GM21529 (cell line): ENCODE results near the gene SLC5A6.

Experiments used
- ATAC-seq: cut with Tn5 transposase; IDR thresholded peaks from one replicate; pipeline ENCODE4 v1.9.1; 2021; ENCODE audit not compliant: unreplicated experiment

The SLC5A6 gene

DNA sequence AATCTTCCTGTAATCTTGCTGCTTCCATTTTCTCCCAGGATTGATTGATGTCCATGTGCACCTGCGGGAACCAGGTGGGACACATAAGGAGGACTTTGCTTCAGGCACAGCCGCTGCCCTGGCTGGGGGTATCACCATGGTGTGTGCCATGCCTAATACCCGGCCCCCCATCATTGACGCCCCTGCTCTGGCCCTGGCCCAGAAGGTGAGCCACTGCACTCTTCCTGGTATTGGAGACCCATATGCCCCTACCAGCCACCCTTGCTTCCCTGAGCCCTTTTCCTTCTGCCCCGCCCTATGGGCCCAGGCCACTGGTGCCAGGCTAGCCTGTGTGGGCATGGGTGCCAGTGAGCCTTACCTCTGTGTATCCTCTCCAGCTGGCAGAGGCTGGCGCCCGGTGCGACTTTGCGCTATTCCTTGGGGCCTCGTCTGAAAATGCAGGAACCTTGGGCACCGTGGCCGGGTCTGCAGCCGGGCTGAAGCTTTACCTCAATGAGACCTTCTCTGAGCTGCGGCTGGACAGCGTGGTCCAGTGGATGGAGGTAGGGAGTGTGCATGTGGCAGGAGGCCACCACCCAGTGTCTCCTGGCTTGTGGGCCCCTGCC lies 25.4 kb upstream of the SLC5A6 start:
- no peak for ATAC-seq

DNA sequence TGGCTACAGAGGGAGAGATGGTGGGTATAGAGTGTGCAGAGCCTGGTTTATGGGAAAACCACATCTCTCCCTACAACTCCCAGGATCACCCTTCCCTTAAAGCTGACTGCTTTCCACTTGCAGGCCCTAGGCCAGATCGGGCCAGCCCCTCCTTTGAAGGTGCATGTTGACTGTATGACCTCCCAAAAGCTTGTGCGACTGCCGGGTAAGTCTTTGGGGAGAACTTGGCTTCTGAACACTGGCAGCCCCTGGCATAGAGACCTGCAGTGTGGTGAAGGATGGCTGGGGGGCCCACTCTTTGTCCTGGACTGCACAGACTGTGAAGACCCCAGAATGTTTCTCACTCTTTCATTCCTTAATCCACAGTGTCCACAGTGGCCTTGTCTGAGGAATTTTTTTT lies 24.6 kb upstream of the SLC5A6 start:
- no peak for ATAC-seq

DNA sequence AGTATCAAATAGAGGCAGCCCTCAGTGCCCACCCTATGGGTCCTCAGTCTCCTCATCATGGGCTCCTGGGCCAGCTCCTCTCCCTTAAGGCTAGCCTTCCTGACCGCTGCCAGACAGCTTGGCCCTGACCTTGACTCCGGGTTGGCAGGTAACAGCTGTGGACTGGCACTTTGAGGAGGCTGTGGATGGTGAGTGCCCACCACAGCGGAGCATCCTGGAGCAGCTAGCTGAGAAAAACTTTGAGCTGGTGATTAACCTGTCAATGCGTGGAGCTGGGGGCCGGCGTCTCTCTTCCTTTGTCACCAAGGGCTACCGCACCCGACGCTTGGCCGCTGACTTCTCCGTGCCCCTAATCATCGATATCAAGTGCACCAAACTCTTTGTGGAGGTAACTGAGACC lies 24.1 kb upstream of the SLC5A6 start:
- ATAC-seq: no peak

DNA sequence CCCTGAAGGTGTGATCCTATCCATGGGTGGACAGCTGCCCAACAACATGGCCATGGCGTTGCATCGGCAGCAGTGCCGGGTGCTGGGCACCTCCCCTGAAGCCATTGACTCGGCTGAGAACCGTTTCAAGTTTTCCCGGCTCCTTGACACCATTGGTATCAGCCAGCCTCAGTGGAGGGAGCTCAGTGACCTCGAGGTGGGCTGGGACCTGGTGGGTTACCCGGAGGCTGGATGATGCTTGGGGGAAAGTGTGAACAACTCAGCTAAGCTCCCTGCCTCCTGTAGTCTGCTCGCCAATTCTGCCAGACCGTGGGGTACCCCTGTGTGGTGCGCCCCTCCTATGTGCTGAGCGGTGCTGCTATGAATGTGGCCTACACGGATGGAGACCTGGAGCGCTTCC lies 21.3 kb upstream of the SLC5A6 start:
- no peak for ATAC-seq

DNA sequence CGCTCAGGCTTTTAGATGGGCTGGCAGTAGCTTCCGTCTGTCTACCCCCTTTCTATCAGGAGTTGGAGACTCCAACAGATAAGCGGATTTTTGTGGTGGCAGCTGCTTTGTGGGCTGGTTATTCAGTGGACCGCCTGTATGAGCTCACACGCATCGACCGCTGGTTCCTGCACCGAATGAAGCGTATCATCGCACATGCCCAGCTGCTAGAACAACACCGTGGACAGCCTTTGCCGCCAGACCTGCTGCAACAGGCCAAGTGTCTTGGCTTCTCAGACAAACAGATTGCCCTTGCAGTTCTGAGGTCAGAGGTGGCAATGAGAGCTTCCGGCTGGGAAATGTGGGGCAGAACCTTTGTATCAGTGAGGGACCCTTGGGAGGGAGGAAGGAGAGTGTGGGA lies 19.9 kb upstream of the SLC5A6 start:
- no peak for ATAC-seq

DNA sequence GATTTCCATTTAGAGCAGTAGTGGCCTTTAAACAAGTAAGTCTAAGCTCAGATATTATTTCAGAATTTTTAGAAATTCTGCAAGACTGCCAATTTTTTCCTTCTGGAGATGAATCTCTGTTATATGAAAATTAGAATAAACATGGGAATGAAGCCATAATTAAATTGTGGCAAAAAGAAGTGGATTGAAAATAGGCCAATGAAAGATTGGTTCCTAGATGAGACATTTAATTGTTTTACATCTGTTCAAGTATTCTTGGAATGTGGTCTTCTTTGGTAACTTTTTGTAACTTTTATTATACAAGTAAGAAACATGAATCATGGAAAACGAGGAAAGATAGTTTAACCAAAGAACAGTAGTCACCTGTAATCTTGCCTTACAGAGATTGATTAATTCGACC lies 15.4 kb upstream of the SLC5A6 start:
- ATAC-seq: no peak

DNA sequence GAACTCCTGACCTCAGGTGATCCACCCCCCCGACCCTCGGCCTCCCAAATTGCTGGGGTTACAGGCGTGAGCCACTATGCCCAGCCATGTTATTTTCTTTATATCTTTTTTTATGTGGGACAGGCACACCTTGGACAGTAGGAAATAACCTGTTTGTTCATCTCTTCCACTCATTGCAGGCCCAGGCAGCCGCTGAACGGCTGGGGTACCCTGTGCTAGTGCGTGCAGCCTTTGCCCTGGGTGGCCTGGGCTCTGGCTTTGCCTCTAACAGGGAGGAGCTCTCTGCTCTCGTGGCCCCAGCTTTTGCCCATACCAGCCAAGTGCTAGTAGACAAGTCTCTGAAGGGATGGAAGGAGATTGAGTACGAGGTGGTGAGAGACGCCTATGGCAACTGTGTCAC lies 13.5 kb upstream of the SLC5A6 start:
- ATAC-seq: no peak

DNA sequence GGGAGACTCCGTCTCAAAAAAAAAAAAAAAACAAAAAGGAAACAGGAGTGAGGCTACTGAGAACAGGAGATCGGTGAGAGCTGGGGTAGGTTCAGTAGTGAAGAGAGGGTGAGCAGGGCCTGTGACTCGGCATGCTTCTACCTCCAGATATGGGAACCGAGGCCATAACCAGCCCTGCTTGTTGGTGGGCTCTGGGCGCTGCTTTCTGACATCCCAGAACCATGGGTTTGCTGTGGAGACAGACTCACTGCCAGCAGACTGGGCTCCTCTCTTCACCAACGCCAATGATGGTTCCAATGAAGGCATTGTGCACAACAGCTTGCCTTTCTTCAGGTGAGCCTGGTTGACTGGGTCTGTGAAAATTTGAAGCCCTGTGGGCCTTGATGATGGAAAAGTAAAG lies 11.3 kb upstream of the SLC5A6 start:
- ATAC-seq: no peak

DNA sequence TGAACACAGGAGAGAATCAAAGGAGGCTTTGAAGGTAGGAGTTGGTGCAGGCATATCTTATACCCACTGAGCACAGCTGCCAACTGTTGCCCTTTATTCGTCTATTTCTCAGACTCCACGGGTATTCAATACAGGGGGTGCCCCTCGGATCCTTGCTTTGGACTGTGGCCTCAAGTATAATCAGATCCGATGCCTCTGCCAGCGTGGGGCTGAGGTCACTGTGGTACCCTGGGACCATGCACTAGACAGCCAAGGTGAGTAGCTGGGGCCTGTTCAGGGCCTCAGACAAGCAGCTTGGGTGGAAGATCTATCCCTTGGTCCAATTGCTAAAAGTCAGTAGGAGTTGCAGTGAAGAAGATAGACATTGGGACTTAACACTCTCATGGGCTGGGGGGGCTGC lies 10.3 kb upstream of the SLC5A6 start:
- no peak for ATAC-seq

DNA sequence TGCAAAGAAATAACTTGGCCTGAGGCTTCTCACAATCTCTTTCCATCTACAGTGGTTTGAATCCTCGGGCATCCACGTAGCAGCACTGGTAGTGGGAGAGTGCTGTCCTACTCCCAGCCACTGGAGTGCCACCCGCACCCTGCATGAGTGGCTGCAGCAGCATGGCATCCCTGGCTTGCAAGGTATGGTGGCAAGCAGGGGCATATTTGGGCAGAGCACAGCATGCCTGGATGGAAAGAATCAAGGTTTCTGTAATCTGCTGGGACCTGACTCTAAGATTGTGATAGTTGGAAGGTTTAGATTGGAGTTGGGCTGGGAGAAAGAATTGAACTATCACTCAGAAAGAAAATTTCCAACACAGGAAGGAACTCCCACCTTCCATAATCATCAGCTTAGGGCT lies 9.1 kb upstream of the SLC5A6 start:
- no peak for ATAC-seq

DNA sequence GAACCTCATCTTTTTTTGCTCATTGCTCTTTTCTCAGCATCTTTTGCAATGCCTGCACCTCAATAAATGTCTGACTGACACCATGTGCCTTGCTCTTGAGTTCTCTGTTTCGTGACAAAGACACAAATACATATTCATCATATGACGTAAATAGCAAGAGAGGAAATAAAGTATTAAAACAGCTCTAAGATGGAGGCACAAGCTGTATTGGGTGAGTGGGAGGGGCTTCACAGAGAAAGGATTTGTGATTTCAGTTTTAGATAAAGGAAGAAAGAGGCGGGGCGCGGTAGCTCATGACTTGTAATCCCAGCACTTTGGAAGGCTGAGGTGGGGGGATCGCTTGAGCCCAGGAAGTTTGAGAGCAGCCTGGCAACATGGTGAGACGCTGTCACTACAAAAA lies 8.0 kb upstream of the SLC5A6 start:
- no peak for ATAC-seq

DNA sequence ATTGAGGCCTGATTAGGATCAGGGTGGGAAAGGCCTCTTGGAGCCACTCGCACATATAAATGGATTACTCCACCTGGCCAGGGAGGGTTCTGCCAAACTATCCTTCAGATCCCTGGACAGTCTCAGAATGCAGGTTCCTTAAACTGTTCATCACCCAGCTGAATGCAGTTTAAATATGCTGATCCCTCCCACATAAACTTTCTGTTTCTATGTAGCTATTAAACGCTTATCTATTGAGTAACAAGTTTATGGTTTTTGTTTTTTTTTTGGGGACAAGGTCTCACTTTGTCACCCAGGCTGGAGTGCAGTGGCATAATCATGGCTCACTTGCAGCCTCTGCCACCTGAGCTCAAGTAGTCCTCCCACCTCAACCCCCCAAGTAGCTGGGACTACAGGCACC lies 7.0 kb upstream of the SLC5A6 start:
- ATAC-seq: no peak

DNA sequence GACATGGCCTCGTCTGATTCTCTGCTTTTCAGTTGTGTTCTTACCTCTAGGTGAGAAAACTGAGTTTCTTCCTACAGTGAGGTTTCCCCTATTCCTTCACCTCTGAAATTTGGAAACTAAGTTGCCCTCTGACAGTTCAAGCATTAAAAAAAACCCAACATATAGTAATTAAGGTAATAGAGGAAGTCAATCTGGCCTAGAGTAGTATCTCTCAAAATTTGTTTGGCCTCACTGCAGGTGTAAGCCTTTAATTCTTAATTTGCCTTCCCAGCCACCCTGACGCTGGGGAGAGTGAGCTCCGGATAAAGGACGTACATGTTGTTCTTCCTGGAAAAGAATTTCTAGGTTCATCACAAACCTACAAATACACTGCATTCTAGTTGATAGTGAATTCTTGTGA lies 6.5 kb upstream of the SLC5A6 start:
- ATAC-seq: no peak

DNA sequence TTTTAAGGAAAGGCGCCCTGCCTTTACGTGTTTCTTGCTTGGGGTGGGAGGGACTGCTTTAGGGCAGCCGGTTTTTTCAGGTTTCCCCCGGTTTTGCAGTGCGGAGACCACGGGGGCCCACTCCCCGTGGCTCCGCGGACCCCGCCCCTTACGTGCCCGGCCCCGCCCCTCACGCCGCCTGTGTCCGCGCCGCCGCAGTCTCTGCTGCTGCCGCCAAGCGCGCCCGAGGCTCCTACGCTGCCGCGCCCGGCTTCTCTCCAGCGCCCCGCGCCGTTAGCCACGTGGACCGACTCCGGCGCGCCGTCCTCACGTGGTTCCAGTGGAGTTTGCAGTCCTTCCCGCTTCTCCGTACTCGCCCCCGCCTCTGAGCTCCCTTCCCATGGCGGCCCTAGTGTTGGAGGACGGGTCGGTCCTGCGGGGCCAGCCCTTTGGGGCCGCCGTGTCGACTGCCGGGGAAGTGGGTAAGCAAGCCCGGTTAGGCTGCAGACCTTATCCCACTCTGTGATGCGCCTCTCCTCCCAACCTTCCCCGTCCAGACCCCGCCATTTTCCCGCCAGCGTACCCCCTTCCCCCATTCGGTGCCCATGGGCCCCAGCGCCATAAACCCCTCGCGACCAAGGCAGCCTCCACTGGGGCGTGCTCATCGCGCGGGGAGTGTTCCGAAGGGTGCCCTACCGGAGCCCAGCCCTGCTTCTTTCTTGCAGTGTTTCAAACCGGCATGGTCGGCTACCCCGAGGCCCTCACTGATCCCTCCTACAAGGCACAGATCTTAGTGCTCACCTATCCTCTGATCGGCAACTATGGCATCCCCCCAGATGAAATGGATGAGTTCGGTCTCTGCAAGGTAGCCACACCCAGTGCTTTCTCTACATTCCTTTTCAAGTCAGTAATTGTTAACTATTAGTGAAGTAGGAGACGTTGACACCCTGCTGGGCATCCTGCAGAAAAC lies 5.4 kb upstream of the SLC5A6 start, which contains the start of gene CAD:
TSS of gene CAD (plus strand) at position 197 of the 949 bp plus-strand sequence. CDS start at position 380, 183 bp downstream.
- peak; percentile 76 for ATAC-seq

DNA sequence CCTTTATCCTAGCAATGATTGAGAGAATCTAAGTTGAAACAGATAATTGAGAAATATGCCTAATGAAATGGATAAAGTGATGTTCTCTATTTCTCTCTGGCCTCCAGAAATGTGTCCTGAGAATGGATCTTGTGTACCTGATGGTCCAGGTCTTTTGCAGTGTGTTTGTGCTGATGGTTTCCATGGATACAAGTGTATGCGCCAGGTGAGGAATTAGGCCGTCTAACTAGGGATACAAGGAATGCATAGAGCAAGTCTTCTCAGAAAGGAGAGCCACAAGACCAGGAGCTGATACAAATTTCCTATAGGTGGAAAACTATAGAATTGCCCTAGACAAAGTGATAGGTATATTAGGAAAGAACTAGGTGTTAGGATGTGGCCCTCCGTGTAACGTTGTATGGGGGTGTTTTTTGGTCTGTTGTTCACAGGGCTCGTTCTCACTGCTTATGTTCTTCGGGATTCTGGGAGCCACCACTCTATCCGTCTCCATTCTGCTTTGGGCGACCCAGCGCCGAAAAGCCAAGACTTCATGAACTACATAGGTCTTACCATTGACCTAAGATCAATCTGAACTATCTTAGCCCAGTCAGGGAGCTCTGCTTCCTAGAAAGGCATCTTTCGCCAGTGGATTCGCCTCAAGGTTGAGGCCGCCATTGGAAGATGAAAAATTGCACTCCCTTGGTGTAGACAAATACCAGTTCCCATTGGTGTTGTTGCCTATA lies 4.5 kb upstream of the SLC5A6 start:
- no peak for ATAC-seq

DNA sequence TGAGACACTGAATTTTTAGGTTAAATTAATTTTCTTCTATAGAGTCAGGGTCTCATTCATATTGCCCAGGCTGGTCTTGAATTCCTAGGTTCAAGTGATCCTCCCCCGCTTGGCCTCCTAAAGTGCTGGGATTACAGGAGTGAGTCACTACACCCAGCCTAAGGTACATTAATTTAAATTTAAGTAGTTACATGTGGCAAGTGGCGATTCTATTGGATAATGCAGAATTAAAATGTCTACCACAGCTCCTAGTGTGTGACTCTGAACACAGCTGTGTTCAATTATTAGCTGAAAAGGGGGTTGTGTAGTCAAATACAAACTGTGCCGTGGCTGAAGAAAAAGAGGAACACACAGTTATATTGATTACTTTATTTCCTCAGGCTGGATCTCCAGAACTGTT lies 2.9 kb upstream of the SLC5A6 start:
- ATAC-seq: no peak

DNA sequence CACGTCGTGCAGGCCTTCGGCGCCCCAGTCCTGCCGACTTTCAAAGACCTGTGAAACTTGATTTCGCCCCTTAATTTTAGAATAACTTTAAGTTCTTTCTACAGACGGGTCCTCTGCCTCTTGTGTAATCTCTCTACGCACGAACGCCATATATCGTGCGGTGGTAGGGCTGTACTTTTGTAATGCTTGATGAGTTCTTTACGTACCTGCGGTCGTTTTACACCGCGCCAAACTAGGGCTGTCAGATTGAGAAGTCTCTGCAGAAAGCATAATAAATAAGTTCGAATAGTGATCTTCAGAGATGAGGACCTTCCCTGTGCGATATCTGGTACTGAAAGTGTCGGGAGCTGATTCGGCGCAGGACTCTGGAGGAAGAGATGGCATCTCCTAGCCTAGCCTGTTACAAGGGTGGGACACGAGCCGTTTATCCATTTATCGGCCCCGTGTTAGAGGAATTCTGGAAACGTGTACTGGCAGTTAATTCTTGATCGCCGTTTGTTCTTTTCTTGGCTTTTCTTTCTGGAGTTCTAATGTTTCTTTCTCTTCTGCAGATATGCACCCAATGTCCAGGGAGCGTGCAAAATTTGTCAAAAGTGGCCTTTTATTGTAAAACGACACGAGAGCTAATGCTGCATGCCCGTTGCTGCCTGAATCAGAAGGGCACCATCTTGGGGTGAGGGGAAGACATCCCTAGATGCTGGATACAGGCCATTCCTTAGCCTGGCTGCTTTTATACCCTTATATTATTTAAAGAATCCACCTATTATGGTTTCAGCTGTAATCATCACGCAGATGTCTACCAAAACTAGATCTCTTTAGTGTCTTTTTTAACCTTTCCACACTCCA lies 781 bp upstream of the SLC5A6 start:
- ATAC-seq: peak; percentile 10

DNA sequence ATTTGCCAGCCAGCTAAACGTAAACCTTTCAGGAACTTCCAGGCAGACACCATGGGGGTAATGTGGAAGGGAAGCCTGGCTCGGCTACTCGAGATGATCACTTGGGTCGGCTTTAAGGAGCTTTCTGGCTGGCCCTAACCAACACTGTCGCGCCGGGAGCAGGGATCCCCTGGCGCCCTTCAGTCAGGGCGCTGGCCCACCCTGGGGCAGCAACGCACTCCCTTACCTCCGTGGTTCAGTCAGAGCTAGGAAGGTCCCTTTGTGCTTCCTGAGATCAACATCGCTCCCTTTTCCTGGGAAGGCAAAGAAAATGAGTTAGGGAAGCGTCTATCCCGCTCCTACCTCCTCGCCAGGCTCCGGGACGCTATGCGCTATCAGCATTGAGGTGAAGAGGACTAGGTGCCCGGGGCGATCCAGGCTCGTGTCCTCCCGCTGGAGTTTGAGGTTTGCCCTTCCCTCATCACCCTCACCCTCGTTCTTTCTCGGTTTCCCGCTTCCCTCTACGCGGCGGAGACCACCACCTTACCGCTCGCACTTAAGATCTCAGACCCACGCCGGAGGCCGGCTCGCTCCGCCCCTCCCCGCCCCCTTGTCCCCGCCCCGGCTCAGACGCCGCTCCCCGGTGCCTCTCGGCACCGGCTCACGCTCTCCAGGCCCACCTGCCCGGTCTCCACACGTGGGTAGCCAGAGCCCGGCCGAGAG lies 676 bp downstream of the SLC5A6 start:
- ATAC-seq: peak; percentile 12

DNA sequence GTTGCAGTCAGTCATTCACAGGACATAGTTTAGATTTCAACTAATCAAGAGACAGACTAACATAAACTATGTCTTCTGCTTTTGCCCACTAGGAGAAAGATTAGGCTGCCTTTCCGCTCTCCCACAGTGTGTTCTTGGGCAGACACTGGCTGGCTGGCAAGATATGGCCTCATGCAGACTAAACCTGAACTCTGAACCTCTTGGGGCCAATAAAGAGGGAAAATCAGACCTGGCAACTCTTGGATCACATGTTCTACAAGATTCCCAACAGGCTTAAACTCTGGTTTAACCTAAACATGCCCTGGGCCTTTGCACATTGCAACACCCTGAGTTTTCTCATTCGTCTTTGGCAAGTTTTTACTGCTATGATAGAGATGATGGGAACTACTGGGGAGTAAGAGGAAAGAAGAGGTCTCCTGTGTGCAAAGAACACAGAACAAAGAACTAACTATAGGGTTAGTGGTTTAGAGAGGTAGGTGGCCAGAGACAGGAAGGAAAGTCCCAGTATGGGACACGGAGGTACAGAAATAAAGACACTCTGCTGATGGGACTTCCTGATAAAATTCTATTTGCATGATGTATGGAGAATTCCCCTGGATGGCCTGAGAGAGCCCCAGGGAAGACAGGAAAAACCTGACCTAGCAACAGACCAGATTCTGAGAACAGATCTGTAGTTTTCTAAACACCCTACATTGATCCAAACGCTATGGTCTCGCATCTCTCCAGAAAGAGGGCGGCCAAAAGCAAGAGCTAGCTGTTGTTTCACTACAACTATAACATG lies 2.3 kb downstream of the SLC5A6 start:
- ATAC-seq: no peak
